HFF-Myc (cell line): Measurements from ENCODE around the gene UPF1.

ENCODE experiments used
- DNase-seq: peaks from one replicate; pipeline ENCODE4 v3.0.0-alpha.2; 2011; ENCODE audit warnings: low read depth; ENCODE audit errors: extremely low read depth
- H3K4me3 ChIP-seq: replicated peaks from 2 replicates; pipeline ENCODE4 v1.5.1; 2011; ENCODE audit warnings: low read depth, mild to moderate bottlenecking, control low read depth, low read length
- CTCF ChIP-seq: IDR thresholded peaks from 2 replicates; pipeline ENCODE4 v1.5.1; 2012; ENCODE audit warnings: mild to moderate bottlenecking, low read depth, low read length, control low read depth; ENCODE audit errors: missing control alignments

UPF1 gene

GRCh38 chr19:18840288-18841267 lies 8.8 kb downstream of the UPF1 start:
- no peak for DNase-seq
- no peak for TF ChIP-seq CTCF
- H3K4me3 ChIP-seq, result no peak overlapping the region

- no peak for DNase-seq
- no peak for TF ChIP-seq CTCF
- H3K4me3 ChIP-seq, result no peak overlapping the region
Observed at GRCh38 chr19:18841400-18841799, 9.6 kb downstream of the UPF1 start.

- no peak overlapping the region for H3K4me3 ChIP-seq
- no peak for TF ChIP-seq CTCF
- DNase-seq, result no peak
Observed at GRCh38 chr19:18842166-18842565, 10.4 kb downstream of the UPF1 start.

GRCh38 chr19:18843960-18844359 lies 12.2 kb downstream of the UPF1 start:
- DNase-seq, result no peak
- TF ChIP-seq CTCF, result no peak
- H3K4me3 ChIP-seq, result no peak overlapping the region

- no peak for DNase-seq
- no peak overlapping the region for H3K4me3 ChIP-seq
- no peak for TF ChIP-seq CTCF
Observed at GRCh38 chr19:18844806-18845329, 13.1 kb downstream of the UPF1 start.

- no peak for DNase-seq
- TF ChIP-seq CTCF, result no peak
- H3K4me3 ChIP-seq, result no peak overlapping the region
Observed at GRCh38 chr19:18845961-18846360, 14.2 kb downstream of the UPF1 start.
